ENCODE measurements around the gene TMEM18.

DNA sequence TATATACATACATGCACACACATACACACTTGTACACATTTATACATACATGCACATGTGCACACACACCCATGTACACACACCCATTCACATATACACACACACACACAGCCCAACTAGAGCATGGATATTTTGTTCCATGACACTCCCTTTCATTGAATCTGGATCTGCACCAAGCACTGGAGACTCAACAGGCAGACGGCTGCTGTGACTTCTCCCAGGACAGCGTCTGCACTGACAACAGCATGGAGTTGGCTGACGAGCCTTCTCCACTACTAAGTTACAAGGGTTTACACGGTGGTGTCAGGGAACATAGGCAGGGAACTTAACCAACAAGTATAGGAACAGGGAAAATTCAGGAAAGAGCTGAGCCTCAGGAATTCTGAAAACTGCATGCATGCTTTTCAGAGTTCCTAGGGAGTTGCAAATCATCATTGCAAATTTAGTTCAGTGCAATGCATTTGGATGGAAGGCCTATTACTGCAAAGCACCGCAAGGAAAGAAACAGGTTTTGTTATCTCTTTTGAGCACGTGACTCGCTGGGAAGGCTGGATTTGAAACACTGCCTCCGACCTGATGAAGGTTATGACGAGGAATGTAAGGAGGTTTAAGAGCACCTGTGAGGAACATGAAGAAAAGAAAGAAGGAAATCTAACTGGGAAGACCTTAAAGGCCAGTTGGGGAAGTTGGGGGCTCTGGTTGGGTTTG lies 35.9 kb downstream of the TMEM18 start:
- TF ChIP-seq TRIM28 (IDR thresholded peaks at IDR 0.05; ENCODE audit: borderline replicate concordance, low read length), result no peak
- TF ChIP-seq, protein P1, sequence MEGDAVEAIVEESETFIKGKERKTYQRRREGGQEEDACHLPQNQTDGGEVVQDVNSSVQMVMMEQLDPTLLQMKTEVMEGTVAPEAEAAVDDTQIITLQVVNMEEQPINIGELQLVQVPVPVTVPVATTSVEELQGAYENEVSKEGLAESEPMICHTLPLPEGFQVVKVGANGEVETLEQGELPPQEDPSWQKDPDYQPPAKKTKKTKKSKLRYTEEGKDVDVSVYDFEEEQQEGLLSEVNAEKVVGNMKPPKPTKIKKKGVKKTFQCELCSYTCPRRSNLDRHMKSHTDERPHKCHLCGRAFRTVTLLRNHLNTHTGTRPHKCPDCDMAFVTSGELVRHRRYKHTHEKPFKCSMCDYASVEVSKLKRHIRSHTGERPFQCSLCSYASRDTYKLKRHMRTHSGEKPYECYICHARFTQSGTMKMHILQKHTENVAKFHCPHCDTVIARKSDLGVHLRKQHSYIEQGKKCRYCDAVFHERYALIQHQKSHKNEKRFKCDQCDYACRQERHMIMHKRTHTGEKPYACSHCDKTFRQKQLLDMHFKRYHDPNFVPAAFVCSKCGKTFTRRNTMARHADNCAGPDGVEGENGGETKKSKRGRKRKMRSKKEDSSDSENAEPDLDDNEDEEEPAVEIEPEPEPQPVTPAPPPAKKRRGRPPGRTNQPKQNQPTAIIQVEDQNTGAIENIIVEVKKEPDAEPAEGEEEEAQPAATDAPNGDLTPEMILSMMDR (tag by site-specific recombination; IDR thresholded peaks at IDR 0.05), result no peak
- TF ChIP-seq ZBTB1 (tag by site-specific recombination; IDR thresholded peaks at IDR 0.05), result no peak
- TF ChIP-seq, protein P2, sequence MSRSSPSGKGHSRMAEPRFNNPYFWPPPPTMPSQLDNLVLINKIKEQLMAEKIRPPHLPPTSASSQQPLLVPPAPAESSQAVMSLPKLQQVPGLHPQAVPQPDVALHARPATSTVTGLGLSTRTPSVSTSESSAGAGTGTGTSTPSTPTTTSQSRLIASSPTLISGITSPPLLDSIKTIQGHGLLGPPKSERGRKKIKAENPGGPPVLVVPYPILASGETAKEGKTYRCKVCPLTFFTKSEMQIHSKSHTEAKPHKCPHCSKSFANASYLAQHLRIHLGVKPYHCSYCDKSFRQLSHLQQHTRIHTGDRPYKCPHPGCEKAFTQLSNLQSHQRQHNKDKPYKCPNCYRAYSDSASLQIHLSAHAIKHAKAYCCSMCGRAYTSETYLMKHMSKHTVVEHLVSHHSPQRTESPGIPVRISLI (tag by site-specific recombination; IDR thresholded peaks at IDR 0.05), result no peak
- TF ChIP-seq BCL11A (tag by site-specific recombination; IDR thresholded peaks at IDR 0.05; ENCODE audit: low read depth), result no peak
- no peak for TF ChIP-seq MYNN (tag by site-specific recombination; IDR thresholded peaks at IDR 0.05; ENCODE audit: borderline replicate concordance)
- TF ChIP-seq ZNF558 (tag by site-specific recombination; IDR thresholded peaks at IDR 0.05), result no peak
- TF ChIP-seq, protein P3, sequence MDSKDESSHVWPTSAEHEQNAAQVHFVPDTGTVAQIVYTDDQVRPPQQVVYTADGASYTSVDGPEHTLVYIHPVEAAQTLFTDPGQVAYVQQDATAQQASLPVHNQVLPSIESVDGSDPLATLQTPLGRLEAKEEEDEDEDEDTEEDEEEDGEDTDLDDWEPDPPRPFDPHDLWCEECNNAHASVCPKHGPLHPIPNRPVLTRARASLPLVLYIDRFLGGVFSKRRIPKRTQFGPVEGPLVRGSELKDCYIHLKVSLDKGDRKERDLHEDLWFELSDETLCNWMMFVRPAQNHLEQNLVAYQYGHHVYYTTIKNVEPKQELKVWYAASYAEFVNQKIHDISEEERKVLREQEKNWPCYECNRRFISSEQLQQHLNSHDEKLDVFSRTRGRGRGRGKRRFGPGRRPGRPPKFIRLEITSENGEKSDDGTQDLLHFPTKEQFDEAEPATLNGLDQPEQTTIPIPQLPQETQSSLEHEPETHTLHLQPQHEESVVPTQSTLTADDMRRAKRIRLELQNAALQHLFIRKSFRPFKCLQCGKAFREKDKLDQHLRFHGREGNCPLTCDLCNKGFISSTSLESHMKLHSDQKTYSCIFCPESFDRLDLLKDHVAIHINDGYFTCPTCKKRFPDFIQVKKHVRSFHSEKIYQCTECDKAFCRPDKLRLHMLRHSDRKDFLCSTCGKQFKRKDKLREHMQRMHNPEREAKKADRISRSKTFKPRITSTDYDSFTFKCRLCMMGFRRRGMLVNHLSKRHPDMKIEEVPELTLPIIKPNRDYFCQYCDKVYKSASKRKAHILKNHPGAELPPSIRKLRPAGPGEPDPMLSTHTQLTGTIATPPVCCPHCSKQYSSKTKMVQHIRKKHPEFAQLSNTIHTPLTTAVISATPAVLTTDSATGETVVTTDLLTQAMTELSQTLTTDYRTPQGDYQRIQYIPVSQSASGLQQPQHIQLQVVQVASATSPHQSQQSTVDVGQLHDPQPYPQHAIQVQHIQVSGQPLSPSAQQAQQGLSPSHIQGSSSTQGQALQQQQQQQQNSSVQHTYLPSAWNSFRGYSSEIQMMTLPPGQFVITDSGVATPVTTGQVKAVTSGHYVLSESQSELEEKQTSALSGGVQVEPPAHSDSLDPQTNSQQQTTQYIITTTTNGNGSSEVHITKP (tag by site-specific recombination; IDR thresholded peaks at IDR 0.05), result no peak

Measured in HEK293 (cell line).